HEK293 (cell line): ENCODE data around the gene KLHL40.

ENCODE experiments used
- BCL11B ChIP-seq: fragments of 450-650 bp; formaldehyde crosslinking; IDR thresholded peaks from 2 replicates; pipeline ENCODE4 v1.5.1; 2016; ENCODE audit warnings: low read depth, missing biosample characterization, missing genetic modification characterization
- HOXA7 ChIP-seq: sonication (generic); formaldehyde crosslinking; IDR thresholded peaks from 2 replicates; pipeline ENCODE4 v1.8.1; 2022; ENCODE audit warnings: missing genetic modification reagents, borderline replicate concordance
- ZNF114 ChIP-seq: fragments of 450-650 bp; formaldehyde crosslinking; IDR thresholded peaks from 2 replicates; pipeline ENCODE4 v1.5.0; 2017; ENCODE audit warnings: missing biosample characterization, missing genetic modification characterization
- ZNF155 ChIP-seq: fragments of 450-650 bp; formaldehyde crosslinking; IDR thresholded peaks from 2 replicates; pipeline ENCODE4 v1.5.1; 2016; ENCODE audit warnings: missing biosample characterization, missing genetic modification characterization
- ZNF24 ChIP-seq: fragments of 450-650 bp; formaldehyde crosslinking; IDR thresholded peaks from 2 replicates; pipeline ENCODE4 v1.5.1; 2016; ENCODE audit warnings: missing biosample characterization, missing genetic modification characterization
- ZNF571 ChIP-seq: fragments of 450-650 bp; formaldehyde crosslinking; IDR thresholded peaks from 2 replicates; pipeline ENCODE4 v1.5.0; 2017; ENCODE audit warnings: missing biosample characterization, missing genetic modification characterization
- ZNF626 ChIP-seq: fragments of 450-650 bp; sonication (Bioruptor Pico); formaldehyde crosslinking; IDR thresholded peaks from 2 replicates; pipeline ENCODE4 v1.5.1; 2018; ENCODE audit warnings: missing biosample characterization, missing genetic modification characterization, inconsistent platforms
- TF ChIP-seq, protein P1 (sequence below): fragments of 450-650 bp; formaldehyde crosslinking; IDR thresholded peaks from 2 replicates; pipeline ENCODE4 v1.5.1; 2016; ENCODE audit warnings: missing biosample characterization, missing genetic modification characterization
- TF ChIP-seq, protein P2 (sequence below): sonication (generic); formaldehyde crosslinking; IDR thresholded peaks from 2 replicates; pipeline ENCODE4 v1.8.1; 2022; ENCODE audit warnings: mild to moderate bottlenecking, moderate library complexity, missing genetic modification reagents
- TF ChIP-seq, protein P3 (sequence below): fragments of 450-650 bp; formaldehyde crosslinking; IDR thresholded peaks from 2 replicates; pipeline ENCODE4 v1.5.1; 2016; ENCODE audit warnings: missing biosample characterization, missing genetic modification characterization
- TF ChIP-seq, protein P4 (sequence below): fragments of 450-650 bp; formaldehyde crosslinking; IDR thresholded peaks from 2 replicates; pipeline ENCODE4 v1.5.1; 2016; ENCODE audit warnings: missing biosample characterization, missing genetic modification characterization
- TF ChIP-seq, protein P5 (sequence below): fragments of 450-650 bp; formaldehyde crosslinking; IDR thresholded peaks from 2 replicates; pipeline ENCODE4 v1.5.1; 2016; ENCODE audit warnings: missing biosample characterization, missing genetic modification characterization

DNA sequence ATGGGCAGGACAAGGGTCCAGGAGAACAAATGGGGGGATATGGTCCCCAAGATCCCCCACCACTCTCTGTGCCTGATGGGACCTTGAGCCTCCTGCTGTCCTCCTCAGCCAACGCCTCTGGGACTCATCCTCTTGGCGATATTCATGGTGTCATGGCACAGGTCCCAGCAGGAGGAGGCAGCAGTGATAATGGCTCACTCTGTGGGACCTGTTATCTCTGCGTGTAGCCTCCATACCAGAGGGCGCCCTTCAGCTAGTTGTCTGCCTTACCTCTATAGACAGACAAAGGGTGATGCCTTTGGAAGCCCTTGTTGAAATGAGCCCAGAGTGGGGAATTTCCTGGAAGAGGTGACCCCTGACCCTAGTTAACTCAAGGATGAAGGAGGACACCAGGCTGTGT is 24.4 kb upstream of the KLHL40 start:
- TF ChIP-seq, protein P1, sequence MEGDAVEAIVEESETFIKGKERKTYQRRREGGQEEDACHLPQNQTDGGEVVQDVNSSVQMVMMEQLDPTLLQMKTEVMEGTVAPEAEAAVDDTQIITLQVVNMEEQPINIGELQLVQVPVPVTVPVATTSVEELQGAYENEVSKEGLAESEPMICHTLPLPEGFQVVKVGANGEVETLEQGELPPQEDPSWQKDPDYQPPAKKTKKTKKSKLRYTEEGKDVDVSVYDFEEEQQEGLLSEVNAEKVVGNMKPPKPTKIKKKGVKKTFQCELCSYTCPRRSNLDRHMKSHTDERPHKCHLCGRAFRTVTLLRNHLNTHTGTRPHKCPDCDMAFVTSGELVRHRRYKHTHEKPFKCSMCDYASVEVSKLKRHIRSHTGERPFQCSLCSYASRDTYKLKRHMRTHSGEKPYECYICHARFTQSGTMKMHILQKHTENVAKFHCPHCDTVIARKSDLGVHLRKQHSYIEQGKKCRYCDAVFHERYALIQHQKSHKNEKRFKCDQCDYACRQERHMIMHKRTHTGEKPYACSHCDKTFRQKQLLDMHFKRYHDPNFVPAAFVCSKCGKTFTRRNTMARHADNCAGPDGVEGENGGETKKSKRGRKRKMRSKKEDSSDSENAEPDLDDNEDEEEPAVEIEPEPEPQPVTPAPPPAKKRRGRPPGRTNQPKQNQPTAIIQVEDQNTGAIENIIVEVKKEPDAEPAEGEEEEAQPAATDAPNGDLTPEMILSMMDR (tag by site-specific recombination), result no peak
- TF ChIP-seq, protein P2, sequence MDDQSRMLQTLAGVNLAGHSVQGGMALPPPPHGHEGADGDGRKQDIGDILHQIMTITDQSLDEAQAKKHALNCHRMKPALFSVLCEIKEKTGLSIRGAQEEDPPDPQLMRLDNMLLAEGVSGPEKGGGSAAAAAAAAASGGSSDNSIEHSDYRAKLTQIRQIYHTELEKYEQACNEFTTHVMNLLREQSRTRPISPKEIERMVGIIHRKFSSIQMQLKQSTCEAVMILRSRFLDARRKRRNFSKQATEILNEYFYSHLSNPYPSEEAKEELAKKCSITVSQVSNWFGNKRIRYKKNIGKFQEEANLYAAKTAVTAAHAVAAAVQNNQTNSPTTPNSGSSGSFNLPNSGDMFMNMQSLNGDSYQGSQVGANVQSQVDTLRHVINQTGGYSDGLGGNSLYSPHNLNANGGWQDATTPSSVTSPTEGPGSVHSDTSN, result no peak
- TF ChIP-seq ZNF155 (tag by site-specific recombination) (no peak), ZNF24 (tag by site-specific recombination) (no peak), HOXA7 (no peak), ZNF571 (tag by site-specific recombination) (no peak), ZNF114 (tag by site-specific recombination) (no peak), ZNF626 (tag by site-specific recombination) (no peak), BCL11B (tag by site-specific recombination) (no peak)
- TF ChIP-seq, protein P3, sequence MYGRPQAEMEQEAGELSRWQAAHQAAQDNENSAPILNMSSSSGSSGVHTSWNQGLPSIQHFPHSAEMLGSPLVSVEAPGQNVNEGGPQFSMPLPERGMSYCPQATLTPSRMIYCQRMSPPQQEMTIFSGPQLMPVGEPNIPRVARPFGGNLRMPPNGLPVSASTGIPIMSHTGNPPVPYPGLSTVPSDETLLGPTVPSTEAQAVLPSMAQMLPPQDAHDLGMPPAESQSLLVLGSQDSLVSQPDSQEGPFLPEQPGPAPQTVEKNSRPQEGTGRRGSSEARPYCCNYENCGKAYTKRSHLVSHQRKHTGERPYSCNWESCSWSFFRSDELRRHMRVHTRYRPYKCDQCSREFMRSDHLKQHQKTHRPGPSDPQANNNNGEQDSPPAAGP, result no peak
- TF ChIP-seq, protein P4, sequence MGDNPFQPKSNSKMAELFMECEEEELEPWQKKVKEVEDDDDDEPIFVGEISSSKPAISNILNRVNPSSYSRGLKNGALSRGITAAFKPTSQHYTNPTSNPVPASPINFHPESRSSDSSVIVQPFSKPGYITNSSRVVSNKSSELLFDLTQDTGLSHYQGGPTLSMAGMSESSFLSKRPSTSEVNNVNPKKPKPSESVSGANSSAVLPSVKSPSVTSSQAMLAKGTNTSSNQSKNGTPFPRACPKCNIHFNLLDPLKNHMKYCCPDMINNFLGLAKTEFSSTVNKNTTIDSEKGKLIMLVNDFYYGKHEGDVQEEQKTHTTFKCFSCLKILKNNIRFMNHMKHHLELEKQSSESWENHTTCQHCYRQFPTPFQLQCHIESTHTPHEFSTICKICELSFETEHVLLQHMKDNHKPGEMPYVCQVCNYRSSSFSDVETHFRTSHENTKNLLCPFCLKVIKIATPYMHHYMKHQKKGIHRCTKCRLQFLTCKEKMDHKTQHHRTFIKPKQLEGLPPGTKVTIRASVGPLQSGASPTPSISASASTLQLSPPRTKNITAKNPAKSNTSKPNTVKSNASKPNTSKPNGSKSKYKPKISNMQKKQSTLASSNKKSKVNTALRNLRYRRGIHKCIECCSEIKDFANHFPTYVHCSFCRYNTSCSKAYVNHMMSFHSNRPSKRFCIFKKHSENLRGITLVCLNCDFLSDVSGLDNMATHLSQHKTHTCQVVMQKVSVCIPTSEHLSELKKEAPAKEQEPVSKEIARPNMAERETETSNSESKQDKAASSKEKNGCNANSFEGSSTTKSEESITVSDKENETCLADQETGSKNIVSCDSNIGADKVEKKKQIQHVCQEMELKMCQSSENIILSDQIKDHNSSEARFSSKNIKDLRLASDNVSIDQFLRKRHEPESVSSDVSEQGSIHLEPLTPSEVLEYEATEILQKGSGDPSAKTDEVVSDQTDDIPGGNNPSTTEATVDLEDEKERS, result no peak
- TF ChIP-seq, protein P5, sequence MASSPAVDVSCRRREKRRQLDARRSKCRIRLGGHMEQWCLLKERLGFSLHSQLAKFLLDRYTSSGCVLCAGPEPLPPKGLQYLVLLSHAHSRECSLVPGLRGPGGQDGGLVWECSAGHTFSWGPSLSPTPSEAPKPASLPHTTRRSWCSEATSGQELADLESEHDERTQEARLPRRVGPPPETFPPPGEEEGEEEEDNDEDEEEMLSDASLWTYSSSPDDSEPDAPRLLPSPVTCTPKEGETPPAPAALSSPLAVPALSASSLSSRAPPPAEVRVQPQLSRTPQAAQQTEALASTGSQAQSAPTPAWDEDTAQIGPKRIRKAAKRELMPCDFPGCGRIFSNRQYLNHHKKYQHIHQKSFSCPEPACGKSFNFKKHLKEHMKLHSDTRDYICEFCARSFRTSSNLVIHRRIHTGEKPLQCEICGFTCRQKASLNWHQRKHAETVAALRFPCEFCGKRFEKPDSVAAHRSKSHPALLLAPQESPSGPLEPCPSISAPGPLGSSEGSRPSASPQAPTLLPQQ (tag by site-specific recombination), result no peak
